Right atrium auricular region (tissue), 2 donors: ENCODE data around the gene SPATA18. TPM values are rescaled to one million over a fixed set of nuclear protein-coding genes. Genes with fewer than 3 reads are reported as not detected.
A peak's percentile ranks its signal among the peaks of the same experiment; 100 is the strongest.

ENCODE experiments used
- DNase-seq: peaks from one replicate; pipeline ENCODE4 v3.0.0-alpha.2; 2019; ENCODE audit warnings: low spot score
- H3K27ac ChIP-seq, 2 donors: fragments of 200-600 bp; sonication (generic); 1 replicate in 1 of 2; 2 replicates in 1 of 2; pipeline ENCODE4 v1.5.1; 2016 to 2019
- H3K27me3 ChIP-seq, 2 donors: fragments of 200-600 bp; sonication (generic); one replicate each; pipeline versions ENCODE4 v1.5.1 to v1.6.0; 2017 to 2019
- H3K36me3 ChIP-seq: fragments of 200-600 bp; sonication (generic); one replicate; pipeline ENCODE4 v1.5.1; 2016
- H3K4me1 ChIP-seq, 2 donors: fragments of 200-600 bp; sonication (generic); one replicate each; pipeline versions ENCODE4 v1.5.1 to v1.6.0; 2017 to 2019
- H3K4me3 ChIP-seq, 2 donors: fragments of 200-600 bp; sonication (generic); 1 replicate in 1 of 2; 2 replicates in 1 of 2; pipeline ENCODE4 v1.5.1; 2017 to 2019; ENCODE audit warnings: mild to moderate bottlenecking in 1 of 2, moderate library complexity in 1 of 2
- H3K9me3 ChIP-seq, 2 donors: fragments of 200-600 bp; sonication (generic); one replicate each; pipeline ENCODE4 v1.5.1; 2019
- CTCF ChIP-seq, 2 donors: fragments of 200-600 bp; sonication (generic); IDR thresholded peaks; one replicate each; pipeline ENCODE4 v1.5.1; 2019; ENCODE audit warnings: antibody characterized with exemption in 2 of 2
- total RNA-seq, 2 donors: library from RNA; depleted of rRNA; stranded (reverse); fragments of >200 nt; gene quantifications; one replicate each; pipeline ENCODE4 v1.1.0, GENCODE V29; 2016

SPATA18 gene
- 1 to 10 TPM; 2.2 to 4.3 TPM for total RNA-seq

- no peak for DNase-seq
- peak within 1 kb of the TSS; percentile 55 to 71 for H3K4me3 ChIP-seq
- H3K27me3 ChIP-seq = no peaks in the 10 kb centered on the region
- peaks cover 0 to 24% of the 10 kb centered on the region in 2 donors for H3K4me1 ChIP-seq
- H3K27ac ChIP-seq = peak within 1 kb of the TSS; percentile 11 to 60
- H3K9me3 ChIP-seq = no peaks in the 10 kb centered on the region
- H3K36me3 ChIP-seq = no peaks in the 10 kb centered on the region
- no peak for TF ChIP-seq CTCF (IDR thresholded peaks at IDR 0.05)
Measured at GRCh38 chr4:52051213-52051614, at the start of gene SPATA18. Gene SPATA18, plus strand, starts transcription at chr4:52051304. Its CDS starts 401 bp downstream, at chr4:52051705.

GRCh38 chr4:52001616-52002015 lies 49.5 kb upstream of the SPATA18 start:
- no peaks in the 10 kb centered on the region for H3K36me3 ChIP-seq
- no peaks in the 10 kb centered on the region for H3K9me3 ChIP-seq
- H3K4me1 ChIP-seq = no peaks in the 10 kb centered on the region
- no peaks in the 10 kb centered on the region for H3K27me3 ChIP-seq
- H3K27ac ChIP-seq = no peak overlapping the region
- H3K4me3 ChIP-seq = no peak overlapping the region
- no peak for DNase-seq
- no peak for TF ChIP-seq CTCF (IDR thresholded peaks at IDR 0.05)

- Histone ChIP-seq H3K9me3 (no peaks in the 10 kb centered on the region), H3K36me3 (no peaks in the 10 kb centered on the region), H3K4me3 (no peak overlapping the region), H3K27ac (no peak overlapping the region), H3K4me1 (no peaks in the 10 kb centered on the region), H3K27me3 (no peaks in the 10 kb centered on the region)
- no peak for DNase-seq
- TF ChIP-seq CTCF (IDR thresholded peaks at IDR 0.05) = no peak
Measured at GRCh38 chr4:52004414-52004813, 46.7 kb upstream of the SPATA18 start.

- no peak for DNase-seq
- Histone ChIP-seq H3K4me3 (no peak overlapping the region), H3K36me3 (no peaks in the 10 kb centered on the region)
Measured at GRCh38 chr4:52005604-52006273, 45.4 kb upstream of the SPATA18 start.

GRCh38 chr4:52006887-52007286 lies 44.2 kb upstream of the SPATA18 start:
- no peak for DNase-seq
- Histone ChIP-seq H3K27ac (no peak overlapping the region), H3K4me1 (no peaks in the 10 kb centered on the region), H3K36me3 (no peaks in the 10 kb centered on the region), H3K27me3 (no peaks in the 10 kb centered on the region), H3K4me3 (no peak overlapping the region), H3K9me3 (no peaks in the 10 kb centered on the region)
- no peak for TF ChIP-seq CTCF (IDR thresholded peaks at IDR 0.05)

More at GRCh38 chr4:52005604-52006273, 45.4 kb upstream of the SPATA18 start:
- H3K27me3 ChIP-seq = no peaks in the 10 kb centered on the region
- no peak for TF ChIP-seq CTCF (IDR thresholded peaks at IDR 0.05)
- H3K9me3 ChIP-seq = no peaks in the 10 kb centered on the region
- H3K27ac ChIP-seq = no peak overlapping the region
- H3K4me1 ChIP-seq = no peaks in the 10 kb centered on the region

DNA sequence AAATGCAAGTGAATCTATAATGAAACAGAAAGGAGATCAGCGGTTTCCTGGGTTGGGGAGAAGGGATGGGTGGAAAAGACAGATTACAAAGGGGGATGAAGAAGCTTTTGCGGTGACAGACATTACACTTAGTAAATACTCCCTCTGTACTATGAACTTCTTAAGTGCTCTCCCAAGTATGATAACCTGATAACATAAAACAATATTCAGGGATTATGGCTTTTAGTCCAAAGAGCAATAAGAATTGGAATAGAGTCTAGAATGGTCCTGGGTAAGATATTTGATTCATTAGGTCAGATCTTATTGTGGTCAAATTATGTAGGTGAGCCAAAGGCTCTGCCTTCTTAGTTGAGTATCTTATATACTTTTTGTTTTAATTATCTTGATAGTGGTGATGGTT lies 40.1 kb upstream of the SPATA18 start:
- H3K27me3 ChIP-seq = no peaks in the 10 kb centered on the region
- H3K4me3 ChIP-seq = no peak overlapping the region
- H3K9me3 ChIP-seq = no peaks in the 10 kb centered on the region
- H3K36me3 ChIP-seq = no peaks in the 10 kb centered on the region
- H3K4me1 ChIP-seq = no peaks in the 10 kb centered on the region
- no peak for TF ChIP-seq CTCF (IDR thresholded peaks at IDR 0.05)
- DNase-seq = no peak
- H3K27ac ChIP-seq = no peak overlapping the region
